ENCODE measurements around the gene IFT27. TPM values are rescaled to one million over a fixed set of nuclear protein-coding genes. Genes with fewer than 3 reads are reported as not detected.

Gene IFT27
- polyA plus RNA-seq, 1 donor (not counting 4 experiments of a cell fraction or from before 2014, with no cell fraction given), result 18.5 TPM

DNA sequence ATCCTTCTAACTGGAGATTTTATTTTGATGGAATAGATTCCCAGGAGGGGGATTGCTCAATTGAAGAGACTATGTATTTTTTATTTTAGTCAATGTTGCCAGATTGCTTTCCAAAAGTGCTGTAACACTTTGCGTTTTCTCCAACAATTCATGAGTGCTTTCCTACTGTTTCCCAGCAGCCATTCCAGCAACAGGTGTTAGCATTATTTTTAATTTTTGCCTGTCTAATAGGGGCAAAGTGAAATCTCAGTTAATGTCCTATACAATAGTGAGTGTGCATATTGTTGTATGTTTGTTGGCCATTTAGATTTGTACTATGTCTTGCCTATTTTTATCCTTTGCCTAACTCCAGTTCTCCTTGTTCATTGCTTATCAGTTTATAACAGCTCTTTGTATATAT is 60.3 kb downstream of the IFT27 start:
- Histone ChIP-seq H3K9ac (ENCODE audit: control insufficient read depth, extremely low read depth, insufficient read depth, low read length) (no peak overlapping the region), H3K79me2 (ENCODE audit: control insufficient read depth, insufficient read depth, low read length) (no peaks in the 10 kb centered on the region), H4K20me1 (ENCODE audit: control insufficient read depth, extremely low read depth, insufficient read depth, low read length) (no peaks in the 10 kb centered on the region), H3K9me1 (ENCODE audit: control insufficient read depth, extremely low read depth, insufficient read depth, low read length) (no peaks in the 10 kb centered on the region), H3K4me2 (ENCODE audit: control insufficient read depth, extremely low read depth, insufficient read depth, low read depth, low read length) (no peak overlapping the region), H3K27ac (ENCODE audit: control insufficient read depth, insufficient read depth, low read length) (no peak overlapping the region), H2AFZ (ENCODE audit: control insufficient read depth, low read length) (no peak overlapping the region), H3K27me3 (ENCODE audit: control insufficient read depth, extremely low read depth, insufficient read depth, low read length) (peaks cover 6% of the 10 kb centered on the region), H3K4me1 (ENCODE audit: control insufficient read depth, extremely low read depth, insufficient read depth, low read length) (no peaks in the 10 kb centered on the region), H3K9me3 (ENCODE audit: control insufficient read depth, low read depth, low read length) (no peaks in the 10 kb centered on the region), H3K36me3 (ENCODE audit: control insufficient read depth in 2 of 2, extremely low read depth in 1 of 2, insufficient read depth in 2 of 2, low read length in 2 of 2) (no peaks in the 10 kb centered on the region), H3K4me3 (ENCODE audit: control insufficient read depth in 2 of 3, extremely low read depth in 1 of 3, insufficient read depth in 2 of 3, low read depth in 1 of 3, low read length in 3 of 3) (no peak overlapping the region)
- dilution Hi-C loops (cut with MboI; ENCODE audit: extremely low pct_ligation_motif_present, low sequenced_read_pairs), result no loop called here
- TF ChIP-seq EZH2 (IDR thresholded peaks at IDR 0.05; ENCODE audit: low read length), result no peak
- TF ChIP-seq, protein P1, sequence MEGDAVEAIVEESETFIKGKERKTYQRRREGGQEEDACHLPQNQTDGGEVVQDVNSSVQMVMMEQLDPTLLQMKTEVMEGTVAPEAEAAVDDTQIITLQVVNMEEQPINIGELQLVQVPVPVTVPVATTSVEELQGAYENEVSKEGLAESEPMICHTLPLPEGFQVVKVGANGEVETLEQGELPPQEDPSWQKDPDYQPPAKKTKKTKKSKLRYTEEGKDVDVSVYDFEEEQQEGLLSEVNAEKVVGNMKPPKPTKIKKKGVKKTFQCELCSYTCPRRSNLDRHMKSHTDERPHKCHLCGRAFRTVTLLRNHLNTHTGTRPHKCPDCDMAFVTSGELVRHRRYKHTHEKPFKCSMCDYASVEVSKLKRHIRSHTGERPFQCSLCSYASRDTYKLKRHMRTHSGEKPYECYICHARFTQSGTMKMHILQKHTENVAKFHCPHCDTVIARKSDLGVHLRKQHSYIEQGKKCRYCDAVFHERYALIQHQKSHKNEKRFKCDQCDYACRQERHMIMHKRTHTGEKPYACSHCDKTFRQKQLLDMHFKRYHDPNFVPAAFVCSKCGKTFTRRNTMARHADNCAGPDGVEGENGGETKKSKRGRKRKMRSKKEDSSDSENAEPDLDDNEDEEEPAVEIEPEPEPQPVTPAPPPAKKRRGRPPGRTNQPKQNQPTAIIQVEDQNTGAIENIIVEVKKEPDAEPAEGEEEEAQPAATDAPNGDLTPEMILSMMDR (optimal IDR thresholded peaks at IDR 0.05 in 1 of 3, IDR thresholded peaks at IDR 0.05 in 1 of 3, conservative IDR thresholded peaks at IDR 0.05 in 1 of 3; ENCODE audit: extremely low read depth in 1 of 3, insufficient read depth in 2 of 3, low read length in 3 of 3), result no peak
- DNase-seq (ENCODE audit: low read depth, low spot score) (no peak), FAIRE-seq (no peak)

DNA sequence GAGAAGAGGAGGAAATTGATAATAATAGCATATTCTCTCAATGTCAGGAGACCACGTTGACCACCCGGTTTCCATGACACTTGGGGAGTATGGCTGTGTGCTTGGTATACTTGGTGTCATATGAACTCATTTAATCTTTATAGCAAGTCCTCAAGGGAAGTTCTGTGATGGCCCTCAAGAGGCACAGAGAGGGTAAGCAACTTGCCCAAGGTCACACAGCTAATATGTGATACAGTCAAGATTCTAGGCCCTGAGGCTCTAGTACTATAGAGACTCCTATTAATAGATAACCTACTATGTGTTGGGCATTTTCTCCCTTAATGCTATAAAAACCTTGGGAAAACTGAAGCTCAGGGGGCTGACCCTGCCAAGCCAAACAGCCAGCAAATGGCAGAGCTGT is 61.8 kb downstream of the IFT27 start:
- H3K27me3 ChIP-seq (ENCODE audit: control insufficient read depth, extremely low read depth, insufficient read depth, low read length), result peaks cover 4% of the 10 kb centered on the region
- DNase-seq (ENCODE audit: low read depth, low spot score) (no peak), FAIRE-seq (no peak)
- H3K36me3 ChIP-seq (ENCODE audit: control insufficient read depth in 2 of 2, extremely low read depth in 1 of 2, insufficient read depth in 2 of 2, low read length in 2 of 2), result no peaks in the 10 kb centered on the region
- H3K4me2 ChIP-seq (ENCODE audit: control insufficient read depth, extremely low read depth, insufficient read depth, low read depth, low read length), result no peak overlapping the region
- H3K27ac ChIP-seq (ENCODE audit: control insufficient read depth, insufficient read depth, low read length), result no peak overlapping the region
- no peaks in the 10 kb centered on the region for H4K20me1 ChIP-seq (ENCODE audit: control insufficient read depth, extremely low read depth, insufficient read depth, low read length)
- no peaks in the 10 kb centered on the region for H3K9me3 ChIP-seq (ENCODE audit: control insufficient read depth, low read depth, low read length)
- no peaks in the 10 kb centered on the region for H3K4me1 ChIP-seq (ENCODE audit: control insufficient read depth, extremely low read depth, insufficient read depth, low read length)
- no peaks in the 10 kb centered on the region for H3K9me1 ChIP-seq (ENCODE audit: control insufficient read depth, extremely low read depth, insufficient read depth, low read length)
- H3K79me2 ChIP-seq (ENCODE audit: control insufficient read depth, insufficient read depth, low read length), result no peaks in the 10 kb centered on the region
- dilution Hi-C loops (cut with MboI; ENCODE audit: extremely low pct_ligation_motif_present, low sequenced_read_pairs), result no loop called here
- TF ChIP-seq, protein P1 (optimal IDR thresholded peaks at IDR 0.05 in 1 of 3, IDR thresholded peaks at IDR 0.05 in 1 of 3, conservative IDR thresholded peaks at IDR 0.05 in 1 of 3; ENCODE audit: extremely low read depth in 1 of 3, insufficient read depth in 2 of 3, low read length in 3 of 3), result no peak
- TF ChIP-seq EZH2 (IDR thresholded peaks at IDR 0.05; ENCODE audit: low read length), result no peak
- H2AFZ ChIP-seq (ENCODE audit: control insufficient read depth, low read length), result no peak overlapping the region
- no peak overlapping the region for H3K4me3 ChIP-seq (ENCODE audit: control insufficient read depth in 2 of 3, extremely low read depth in 1 of 3, insufficient read depth in 2 of 3, low read depth in 1 of 3, low read length in 3 of 3)
- no peak overlapping the region for H3K9ac ChIP-seq (ENCODE audit: control insufficient read depth, extremely low read depth, insufficient read depth, low read length)
